IPS-18a (cell line): ENCODE data around the gene SPTSSA.
A peak's percentile ranks its signal among the peaks of the same experiment; 100 is the strongest.

Experiments used
- H3K27ac ChIP-seq: one replicate; pipeline ENCODE4 v1.5.1; 2013; ENCODE audit warnings: low read length
- H3K27me3 ChIP-seq: one replicate; pipeline ENCODE4 v1.6.1; 2013; ENCODE audit warnings: mild to moderate bottlenecking, low read length; ENCODE audit not compliant: control insufficient read depth, insufficient read depth
- H3K36me3 ChIP-seq: one replicate; pipeline ENCODE4 v1.6.1; 2013; ENCODE audit warnings: low read depth, low read length; ENCODE audit not compliant: control insufficient read depth
- H3K4me1 ChIP-seq: one replicate; pipeline ENCODE4 v1.6.1; 2013; ENCODE audit warnings: low read depth, low read length; ENCODE audit not compliant: control insufficient read depth
- H3K4me3 ChIP-seq: one replicate; pipeline ENCODE4 v1.5.1; 2013; ENCODE audit warnings: low read length
- H3K9ac ChIP-seq: one replicate; pipeline ENCODE4 v1.6.1; 2013; ENCODE audit warnings: mild to moderate bottlenecking, low read length, moderate library complexity
- H3K9me3 ChIP-seq: one replicate; pipeline ENCODE4 v1.6.1; 2013; ENCODE audit warnings: low read depth, low read length; ENCODE audit not compliant: control insufficient read depth

Gene SPTSSA

DNA sequence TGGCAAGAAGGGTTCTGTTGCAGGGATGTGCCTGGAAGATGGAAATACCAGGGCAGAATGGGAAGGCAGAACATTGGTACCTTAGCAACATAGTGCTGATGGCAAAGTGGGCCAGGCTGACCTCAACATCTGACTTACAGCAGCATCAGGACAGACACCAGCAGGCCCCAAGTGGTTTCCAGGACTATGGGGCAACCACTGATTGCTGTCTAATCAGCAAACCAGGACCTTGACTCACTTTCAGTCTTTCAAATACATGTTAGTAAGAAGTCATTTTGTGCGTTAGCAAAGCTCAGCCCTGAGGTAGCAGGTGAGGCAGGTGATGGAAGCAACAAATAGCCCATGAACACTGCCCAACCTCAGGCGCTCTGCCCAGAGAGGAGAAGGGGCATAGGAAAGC lies 4.7 kb upstream of the SPTSSA start:
- H3K9ac ChIP-seq: no peak overlapping the region
- no peaks in the 10 kb centered on the region for H3K9me3 ChIP-seq
- H3K4me1 ChIP-seq: peaks cover 4% of the 10 kb centered on the region
- H3K27ac ChIP-seq: no peak overlapping the region
- no peaks in the 10 kb centered on the region for H3K36me3 ChIP-seq
- H3K27me3 ChIP-seq: no peaks in the 10 kb centered on the region
- no peak overlapping the region for H3K4me3 ChIP-seq

DNA sequence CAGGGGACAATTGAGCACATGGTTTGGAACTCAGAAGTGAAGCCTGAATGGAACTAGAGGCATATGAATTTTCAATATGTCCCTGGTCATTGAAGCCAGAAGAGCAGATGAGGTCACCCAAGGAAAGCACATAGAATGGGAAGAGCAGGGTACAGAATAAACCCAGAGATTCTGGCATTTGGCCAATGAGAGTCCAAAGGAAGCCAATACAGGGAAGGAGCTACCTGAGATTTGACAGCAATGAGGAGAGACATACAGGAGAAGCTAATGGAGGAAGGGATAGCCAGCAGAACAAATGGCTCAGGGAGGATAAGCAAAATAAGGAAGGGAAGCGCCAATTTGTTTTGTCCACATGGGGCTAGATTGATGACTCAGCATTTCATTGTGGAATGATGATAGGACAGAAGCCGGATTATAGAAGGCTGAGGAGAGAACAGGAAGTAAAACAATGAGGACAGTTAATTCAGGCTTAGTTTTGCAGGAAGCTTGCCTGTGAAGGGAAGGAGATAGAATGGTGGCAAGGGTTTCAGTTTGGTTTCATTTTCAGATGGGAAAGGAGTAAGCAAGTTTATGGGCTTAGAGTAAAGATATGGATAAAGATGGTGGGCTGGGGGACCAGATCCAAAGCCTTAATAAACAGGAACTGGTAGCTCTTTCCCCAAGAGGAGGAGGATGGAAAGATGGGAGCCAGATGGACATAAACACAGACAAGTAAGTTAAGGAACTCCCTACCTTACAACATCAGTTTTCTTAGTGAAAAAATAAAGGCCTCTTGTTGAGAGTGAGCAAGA lies 3.2 kb upstream of the SPTSSA start:
- Histone ChIP-seq H3K27me3 (no peaks in the 10 kb centered on the region), H3K36me3 (no peaks in the 10 kb centered on the region), H3K9ac (no peak overlapping the region), H3K9me3 (no peaks in the 10 kb centered on the region), H3K27ac (no peak overlapping the region), H3K4me1 (peaks cover 13% of the 10 kb centered on the region), H3K4me3 (no peak overlapping the region)

DNA sequence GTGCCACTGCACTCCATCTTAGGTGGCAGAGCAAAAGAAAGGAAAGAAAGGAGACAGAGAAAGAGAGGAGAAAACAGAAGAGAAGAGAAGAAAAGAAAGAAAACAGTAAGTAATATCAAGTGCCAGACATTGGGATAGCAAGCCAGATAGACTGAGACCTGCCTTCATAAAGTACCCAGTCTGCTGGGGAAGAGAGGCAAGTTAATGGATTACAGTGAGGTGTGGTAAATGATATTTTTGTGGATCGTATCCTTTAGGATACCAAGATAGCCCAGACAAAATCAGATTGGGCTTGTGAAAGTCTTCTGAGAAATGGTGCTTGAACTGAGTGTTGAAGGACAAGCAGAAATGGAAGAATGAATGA lies 1.5 kb upstream of the SPTSSA start:
- peaks cover 9% of the 10 kb centered on the region for H3K4me1 ChIP-seq
- H3K27me3 ChIP-seq: no peaks in the 10 kb centered on the region
- H3K27ac ChIP-seq: no peak overlapping the region
- H3K4me3 ChIP-seq: no peak overlapping the region
- no peaks in the 10 kb centered on the region for H3K9me3 ChIP-seq
- no peak overlapping the region for H3K9ac ChIP-seq
- no peaks in the 10 kb centered on the region for H3K36me3 ChIP-seq

DNA sequence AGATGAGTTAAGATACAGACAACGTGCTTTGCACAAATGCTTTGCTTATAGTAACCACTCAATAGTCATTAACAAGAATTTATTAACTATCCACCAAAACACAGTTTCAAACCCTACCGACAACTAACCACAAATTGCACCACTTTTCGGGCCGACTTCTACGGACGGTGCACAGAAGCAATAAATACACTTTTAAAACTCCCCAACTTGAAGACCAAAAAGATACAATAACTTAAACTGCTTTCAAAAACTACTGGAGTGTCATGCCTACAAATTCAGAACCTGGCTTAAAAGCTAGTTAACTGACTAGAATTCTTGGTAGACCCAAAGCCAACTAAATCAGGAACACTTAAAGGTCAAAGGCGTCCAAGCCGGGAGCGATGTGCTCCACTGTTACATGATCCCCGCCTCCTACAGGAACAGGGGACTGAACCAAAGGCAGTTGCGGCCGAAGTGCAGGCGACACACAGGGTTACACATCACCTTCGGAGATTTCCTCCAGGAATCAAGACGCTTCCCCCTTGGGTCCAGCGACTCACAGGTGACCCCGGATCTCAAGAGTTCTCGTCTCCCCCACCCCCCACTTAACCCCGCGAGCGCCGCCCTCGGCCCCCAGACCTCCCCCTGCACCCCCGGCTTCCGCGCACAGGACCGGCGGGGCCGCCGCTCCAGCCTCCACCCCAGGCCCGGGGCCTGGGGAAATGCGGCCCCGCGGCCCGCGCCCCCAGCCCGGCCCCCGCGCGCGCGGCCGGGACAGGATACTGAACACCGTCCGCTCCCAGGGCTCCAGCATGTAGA lies 507 bp downstream of the SPTSSA start:
- no peaks in the 10 kb centered on the region for H3K36me3 ChIP-seq

DNA sequence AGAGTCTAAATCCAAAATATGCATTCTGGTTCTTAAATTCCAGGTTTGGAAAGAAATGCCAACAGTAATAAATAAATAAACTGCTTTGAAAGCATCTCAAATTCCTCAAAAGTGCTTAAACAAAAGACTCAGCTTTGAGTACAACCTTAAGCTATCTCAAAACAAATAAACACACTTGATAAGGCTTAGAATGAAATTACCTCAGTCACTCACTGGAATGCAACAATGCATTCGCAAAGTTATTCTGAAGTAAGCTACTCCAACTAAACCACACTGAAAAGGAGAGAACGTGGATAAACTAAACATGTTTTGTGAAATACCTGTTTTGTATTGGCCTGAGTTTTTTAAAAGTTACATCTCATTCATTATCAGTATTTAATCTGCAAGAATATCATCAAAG lies 1.2 kb downstream of the SPTSSA start:
- Histone ChIP-seq H3K4me1 (peaks cover 9% of the 10 kb centered on the region), H3K9ac (peak overlapping the region; percentile 70), H3K4me3 (peak overlapping the region; percentile 70), H3K9me3 (no peaks in the 10 kb centered on the region), H3K27me3 (no peaks in the 10 kb centered on the region), H3K36me3 (no peaks in the 10 kb centered on the region), H3K27ac (no peak overlapping the region)

More for the DNA sequence above, 507 bp downstream of the SPTSSA start:
- H3K4me1 ChIP-seq: peaks cover 9% of the 10 kb centered on the region
- no peaks in the 10 kb centered on the region for H3K9me3 ChIP-seq
- H3K4me3 ChIP-seq: peak overlapping the region; percentile 70
- peak overlapping the region; percentile 70 for H3K9ac ChIP-seq
- H3K27me3 ChIP-seq: no peaks in the 10 kb centered on the region
- H3K27ac ChIP-seq: no peak overlapping the region

DNA sequence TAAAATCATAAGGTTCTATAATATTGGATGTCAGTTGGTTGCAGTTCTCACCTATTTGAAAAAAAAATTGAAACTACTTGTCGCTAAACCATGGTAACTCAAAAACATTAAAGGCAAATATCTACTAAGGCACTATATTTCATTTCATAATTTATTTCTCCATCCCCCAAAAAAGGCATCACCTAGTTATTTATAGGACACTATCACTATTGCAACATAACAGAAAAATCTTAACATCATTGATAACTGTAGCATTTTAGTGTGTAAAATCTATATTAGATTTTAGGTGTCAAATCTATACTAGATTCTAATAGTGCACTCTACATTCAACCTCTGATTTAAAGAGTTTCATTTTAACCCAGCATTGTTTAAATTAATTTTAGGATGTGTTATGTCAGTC lies 1.7 kb downstream of the SPTSSA start:
- no peak overlapping the region for H3K27ac ChIP-seq
- no peaks in the 10 kb centered on the region for H3K36me3 ChIP-seq
- no peak overlapping the region for H3K9ac ChIP-seq
- H3K9me3 ChIP-seq: no peaks in the 10 kb centered on the region
- H3K27me3 ChIP-seq: no peaks in the 10 kb centered on the region
- peaks cover 9% of the 10 kb centered on the region for H3K4me1 ChIP-seq
- H3K4me3 ChIP-seq: peak overlapping the region; percentile 70

DNA sequence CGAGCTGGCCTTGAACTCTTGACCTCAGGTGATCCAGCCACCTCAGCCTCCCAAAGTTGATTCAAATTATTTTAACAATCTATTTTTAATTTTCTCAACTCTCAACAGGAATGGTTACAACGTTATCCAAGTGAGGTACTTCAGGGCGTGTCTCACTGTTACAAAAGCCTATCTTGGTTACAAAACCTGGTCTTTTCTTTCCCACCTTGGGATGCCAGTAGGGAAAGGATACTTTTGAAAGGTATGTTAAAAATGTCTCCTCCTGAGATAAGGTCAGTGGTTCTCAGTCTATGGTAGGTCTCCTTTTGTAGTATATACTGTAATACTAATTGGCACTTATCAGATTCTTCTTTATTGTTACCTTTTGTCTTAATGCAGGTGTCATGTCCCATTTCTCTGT lies 4.9 kb downstream of the SPTSSA start:
- Histone ChIP-seq H3K4me1 (peaks cover 9% of the 10 kb centered on the region), H3K9ac (no peak overlapping the region), H3K36me3 (peaks cover 6% of the 10 kb centered on the region), H3K27ac (no peak overlapping the region), H3K9me3 (no peaks in the 10 kb centered on the region), H3K4me3 (no peak overlapping the region), H3K27me3 (no peaks in the 10 kb centered on the region)

DNA sequence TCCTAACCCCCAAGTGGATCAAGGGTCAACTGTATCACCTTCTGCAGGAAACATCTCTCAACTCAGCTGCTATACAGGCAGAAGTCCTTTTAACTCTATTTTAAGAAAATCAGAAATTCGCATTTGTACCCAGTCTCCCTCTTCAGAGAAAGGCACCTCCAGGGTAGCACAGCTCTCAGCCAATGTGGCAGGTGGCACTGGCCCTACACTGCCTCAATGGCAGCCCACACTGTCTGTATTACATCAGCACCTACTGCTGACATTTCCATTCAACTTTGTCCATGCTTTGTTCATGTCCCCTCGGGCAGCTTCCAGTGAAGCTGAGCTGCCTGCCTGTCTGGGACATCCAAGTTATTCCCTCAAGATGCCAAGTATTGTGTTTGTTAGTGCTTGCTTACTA lies 8.8 kb downstream of the SPTSSA start:
- Histone ChIP-seq H3K27ac (no peak overlapping the region), H3K4me1 (no peaks in the 10 kb centered on the region), H3K9ac (no peak overlapping the region), H3K9me3 (no peaks in the 10 kb centered on the region), H3K4me3 (no peak overlapping the region), H3K36me3 (peaks cover 6% of the 10 kb centered on the region), H3K27me3 (no peaks in the 10 kb centered on the region)

DNA sequence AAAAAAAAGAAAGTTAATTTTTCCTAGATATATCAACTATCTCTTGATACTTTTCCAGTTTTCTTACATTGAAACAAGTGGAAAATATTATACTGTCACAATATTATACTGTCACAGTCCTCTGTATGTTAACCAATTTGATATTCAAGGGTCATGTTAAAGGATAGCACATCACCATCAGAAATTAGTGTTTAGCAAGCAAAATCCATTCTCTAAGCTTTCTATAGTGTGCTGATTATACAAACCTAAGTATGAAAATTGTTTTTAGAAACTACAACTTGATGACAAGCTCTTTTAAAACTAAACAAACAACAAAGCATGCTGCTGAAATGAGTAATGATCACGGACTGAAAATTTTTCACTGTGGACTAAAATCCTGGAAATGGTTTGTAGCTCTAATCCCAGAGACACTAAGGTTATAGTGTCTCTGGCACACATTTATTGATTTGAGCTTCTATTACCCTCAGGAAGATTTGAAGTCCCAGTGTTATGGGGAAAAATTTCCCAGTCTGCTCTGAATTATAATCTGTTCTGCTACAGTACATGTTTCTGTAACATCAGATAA lies 9.7 kb downstream of the SPTSSA start:
- no peak overlapping the region for H3K4me3 ChIP-seq
- no peaks in the 10 kb centered on the region for H3K9me3 ChIP-seq
- H3K4me1 ChIP-seq: no peaks in the 10 kb centered on the region
- no peak overlapping the region for H3K9ac ChIP-seq
- H3K27me3 ChIP-seq: no peaks in the 10 kb centered on the region
- no peak overlapping the region for H3K27ac ChIP-seq
- peaks cover 6% of the 10 kb centered on the region for H3K36me3 ChIP-seq

DNA sequence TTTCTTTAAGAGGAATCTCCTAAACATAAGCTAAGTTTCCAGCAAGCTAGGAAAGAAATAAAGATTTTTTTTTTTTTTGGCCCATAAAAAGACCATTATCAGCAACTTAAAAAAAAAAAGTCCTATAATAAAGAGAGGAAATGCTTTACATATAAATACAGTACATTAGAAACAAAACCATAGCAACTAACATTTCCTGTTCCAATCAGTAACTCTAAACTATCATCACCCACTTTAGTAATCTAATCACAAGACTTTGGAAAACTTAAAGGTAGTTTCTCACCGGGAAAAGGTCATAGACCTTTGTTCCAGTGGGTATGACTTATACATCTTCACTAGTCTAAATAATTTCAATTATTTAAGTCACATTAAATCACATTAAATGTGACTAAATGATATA lies 11.1 kb downstream of the SPTSSA start:
- Histone ChIP-seq H3K27ac (no peak overlapping the region), H3K36me3 (peaks cover 6% of the 10 kb centered on the region), H3K4me3 (no peak overlapping the region)

DNA sequence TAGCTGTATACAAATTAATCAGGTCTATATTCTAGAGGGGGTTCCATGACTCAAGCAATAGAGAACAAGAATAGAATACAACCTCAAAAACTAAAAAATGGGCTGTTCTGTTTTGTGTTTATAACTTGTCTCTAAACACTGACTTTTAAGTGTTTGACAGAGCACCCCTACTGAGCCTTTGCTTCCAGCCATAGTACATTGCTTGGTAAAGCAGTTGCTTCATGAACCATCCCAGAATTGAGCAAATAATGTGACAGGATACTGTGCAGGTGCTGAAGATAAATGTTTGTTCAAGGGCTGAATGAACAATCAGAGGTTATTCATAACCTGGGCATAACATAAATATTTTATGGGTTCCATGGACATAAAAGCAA lies 11.5 kb downstream of the SPTSSA start:
- H3K27ac ChIP-seq: no peak overlapping the region
- H3K4me3 ChIP-seq: no peak overlapping the region
- no peaks in the 10 kb centered on the region for H3K27me3 ChIP-seq
- H3K36me3 ChIP-seq: peaks cover 6% of the 10 kb centered on the region
- no peaks in the 10 kb centered on the region for H3K9me3 ChIP-seq
- H3K9ac ChIP-seq: no peak overlapping the region
- no peaks in the 10 kb centered on the region for H3K4me1 ChIP-seq

More for the DNA sequence above, 11.1 kb downstream of the SPTSSA start:
- Histone ChIP-seq H3K9me3 (no peaks in the 10 kb centered on the region), H3K9ac (no peak overlapping the region), H3K4me1 (no peaks in the 10 kb centered on the region), H3K27me3 (no peaks in the 10 kb centered on the region)
